Skeletal muscle cell (primary cell): ENCODE results near the gene TRABD2B.

ENCODE experiments used
- DNase-seq: peaks from one replicate; pipeline ENCODE4 v3.0.0-alpha.2; 2010; ENCODE audit warnings: low read depth
- H3K4me3 ChIP-seq: 2 replicates; pipeline ENCODE4 v1.5.1; 2011; ENCODE audit warnings: low read depth, mild to moderate bottlenecking, control low read depth, low read length, moderate library complexity

The TRABD2B gene

GRCh38 chr1:47997289-47998200, at the start of gene TRABD2B:
Gene TRABD2B (minus strand): TSS chr1:47997385.
- H3K4me3 ChIP-seq = peak within 1 kb of the TSS; percentile 54
- no peak for DNase-seq

- H3K4me3 ChIP-seq = no peak overlapping the region
- no peak for DNase-seq
These were observed 47.1 kb upstream of the TRABD2B start for GRCh38 chr1:48044311-48044710.

GRCh38 chr1:48043622-48044021, 46.4 kb upstream of the TRABD2B start:
- H3K4me3 ChIP-seq = no peak overlapping the region

GRCh38 chr1:48040154-48040553, 43.0 kb upstream of the TRABD2B start:
- no peak overlapping the region for H3K4me3 ChIP-seq
- no peak for DNase-seq

More at GRCh38 chr1:48043622-48044021, 46.4 kb upstream of the TRABD2B start:
- DNase-seq = no peak

- DNase-seq = no peak
- H3K4me3 ChIP-seq = no peak overlapping the region
These were observed 42.2 kb upstream of the TRABD2B start for GRCh38 chr1:48039088-48040054.

GRCh38 chr1:48038270-48038767, 41.1 kb upstream of the TRABD2B start:
- no peak overlapping the region for H3K4me3 ChIP-seq
- DNase-seq = no peak

- no peak overlapping the region for H3K4me3 ChIP-seq
- DNase-seq = peak; percentile 39
These were observed 39.6 kb upstream of the TRABD2B start for GRCh38 chr1:48036710-48037355.

GRCh38 chr1:48035371-48036141, 38.4 kb upstream of the TRABD2B start:
- H3K4me3 ChIP-seq = no peak overlapping the region
- DNase-seq = no peak

- no peak for DNase-seq
- H3K4me3 ChIP-seq = no peak overlapping the region
These were observed 36.4 kb upstream of the TRABD2B start for GRCh38 chr1:48033495-48034045.

GRCh38 chr1:48031676-48032075, 34.5 kb upstream of the TRABD2B start:
- no peak overlapping the region for H3K4me3 ChIP-seq
- DNase-seq = no peak

GRCh38 chr1:48030696-48031365, 33.6 kb upstream of the TRABD2B start:
- no peak overlapping the region for H3K4me3 ChIP-seq
- no peak for DNase-seq

GRCh38 chr1:48030211-48030610, 33.0 kb upstream of the TRABD2B start:
- no peak overlapping the region for H3K4me3 ChIP-seq
- no peak for DNase-seq

- no peak overlapping the region for H3K4me3 ChIP-seq
- DNase-seq = no peak
These were observed 31.3 kb upstream of the TRABD2B start for GRCh38 chr1:48028218-48029069.

GRCh38 chr1:48027533-48027835, 30.3 kb upstream of the TRABD2B start:
- no peak for DNase-seq
- H3K4me3 ChIP-seq = no peak overlapping the region

GRCh38 chr1:48026701-48027532, 29.7 kb upstream of the TRABD2B start:
- no peak for DNase-seq
- H3K4me3 ChIP-seq = no peak overlapping the region

GRCh38 chr1:48026275-48026674, 29.1 kb upstream of the TRABD2B start:
- H3K4me3 ChIP-seq = no peak overlapping the region
- DNase-seq = peak; percentile 31
